RWPE2 (cell line): ENCODE measurements around the gene KCNJ15.

Source experiments
- ATAC-seq: fragments of 200-7000 bp; cut with Tn5 transposase; 3 replicates; pipeline ENCODE4 v1.9.1; 2021; ENCODE audit warnings: low read depth
- DNase-seq: peaks from one replicate; pipeline ENCODE4 v3.0.0-alpha.2; 2020; ENCODE audit warnings: low spot score
- H3K27ac ChIP-seq: fragments of 450-650 bp; 2 replicates; pipeline ENCODE4 v1.5.1; 2017; ENCODE audit warnings: mild to moderate bottlenecking; ENCODE audit not compliant: poor library complexity, severe bottlenecking
- H3K27me3 ChIP-seq: fragments of 250-450 bp; sonication (Bioruptor Pico); 2 replicates; pipeline ENCODE4 v1.5.1; 2021; ENCODE audit warnings: mild to moderate bottlenecking, moderate library complexity; ENCODE audit not compliant: insufficient read depth, poor library complexity, severe bottlenecking
- H3K36me3 ChIP-seq: fragments of 250-450 bp; sonication (Bioruptor Pico); 2 replicates; pipeline ENCODE4 v1.5.1; 2020; ENCODE audit warnings: low read depth, mild to moderate bottlenecking, moderate library complexity
- H3K4me1 ChIP-seq: fragments of 250-450 bp; sonication (Bioruptor Pico); 2 replicates; pipeline ENCODE4 v1.5.1; 2021; ENCODE audit warnings: mild to moderate bottlenecking, moderate library complexity; ENCODE audit not compliant: insufficient read depth, poor library complexity, severe bottlenecking
- H3K4me3 ChIP-seq: fragments of 250-450 bp; sonication (Bioruptor Pico); 2 replicates; pipeline ENCODE4 v1.5.1; 2021; ENCODE audit warnings: mild to moderate bottlenecking, moderate library complexity; ENCODE audit not compliant: severe bottlenecking
- H3K9me3 ChIP-seq: fragments of 250-450 bp; sonication (Bioruptor Pico); 2 replicates; pipeline ENCODE4 v1.5.1; 2021; ENCODE audit warnings: mild to moderate bottlenecking, moderate library complexity; ENCODE audit not compliant: severe bottlenecking
- CTCF ChIP-seq: fragments of 450-650 bp; IDR thresholded peaks from one replicate; pipeline ENCODE4 v1.5.1; 2017; ENCODE audit warnings: mild to moderate bottlenecking, moderate library complexity; ENCODE audit not compliant: poor library complexity, severe bottlenecking

The KCNJ15 gene

GRCh38 chr21:38263493-38263892 lies 6.7 kb downstream of the KCNJ15 start:
- ATAC-seq = no peak
- no peak overlapping the region for H3K27ac ChIP-seq

GRCh38 chr21:38264571-38264970 lies 7.8 kb downstream of the KCNJ15 start:
- peaks cover 32% of the 10 kb centered on the region for H3K4me1 ChIP-seq
- no peaks in the 10 kb centered on the region for H3K27me3 ChIP-seq
- H3K36me3 ChIP-seq = no peaks in the 10 kb centered on the region
- TF ChIP-seq CTCF = no peak
- H3K9me3 ChIP-seq = no peaks in the 10 kb centered on the region
- H3K4me3 ChIP-seq = no peak overlapping the region
- no peak for DNase-seq
- H3K27ac ChIP-seq = peak overlapping the region; percentile 90
- ATAC-seq = no peak

More at GRCh38 chr21:38263493-38263892, 6.7 kb downstream of the KCNJ15 start:
- no peak for TF ChIP-seq CTCF
- Histone ChIP-seq H3K9me3 (no peaks in the 10 kb centered on the region), H3K27me3 (no peaks in the 10 kb centered on the region), H3K4me3 (no peak overlapping the region), H3K4me1 (peaks cover 22% of the 10 kb centered on the region), H3K36me3 (no peaks in the 10 kb centered on the region)
- DNase-seq = no peak

- Histone ChIP-seq H3K27ac (peak overlapping the region; percentile 90), H3K9me3 (no peaks in the 10 kb centered on the region), H3K4me3 (no peak overlapping the region), H3K4me1 (peaks cover 32% of the 10 kb centered on the region), H3K27me3 (no peaks in the 10 kb centered on the region), H3K36me3 (no peaks in the 10 kb centered on the region)
- ATAC-seq = no peak
- no peak for DNase-seq
- TF ChIP-seq CTCF = no peak
Measured at GRCh38 chr21:38265166-38265565, 8.4 kb downstream of the KCNJ15 start.

GRCh38 chr21:38266732-38267131 lies 9.9 kb downstream of the KCNJ15 start:
- peak; percentile 77 for ATAC-seq
- Histone ChIP-seq H3K4me3 (no peak overlapping the region), H3K36me3 (no peaks in the 10 kb centered on the region), H3K9me3 (no peaks in the 10 kb centered on the region), H3K27me3 (no peaks in the 10 kb centered on the region), H3K27ac (peak overlapping the region; percentile 90), H3K4me1 (peaks cover 32% of the 10 kb centered on the region)
- DNase-seq = no peak
- TF ChIP-seq CTCF = no peak

GRCh38 chr21:38267136-38267755 lies 10.5 kb downstream of the KCNJ15 start:
- Histone ChIP-seq H3K9me3 (no peaks in the 10 kb centered on the region), H3K27ac (peak overlapping the region; percentile 90), H3K4me3 (no peak overlapping the region), H3K27me3 (no peaks in the 10 kb centered on the region), H3K36me3 (no peaks in the 10 kb centered on the region), H3K4me1 (peaks cover 32% of the 10 kb centered on the region)
- DNase-seq (no peak), ATAC-seq (peak; percentile 13; the same call in 1 of the 3 replicates)
- TF ChIP-seq CTCF = no peak
